Suprapubic skin (tissue), 4 donors: ENCODE results near the gene CFAP97D2. TPM values are rescaled to one million over a fixed set of nuclear protein-coding genes. Genes with fewer than 3 reads are reported as not detected.
A peak's percentile ranks its signal among the peaks of the same experiment; 100 is the strongest.

Source experiments
- DNase-seq, 2 donors: peaks; one replicate each; pipeline ENCODE4 v3.0.0-alpha.2; 2019; ENCODE audit warnings: low spot score in 2 of 2
- H3K27ac ChIP-seq: fragments of 200-600 bp; sonication (generic); one replicate; pipeline ENCODE4 v1.5.1; 2019
- H3K27me3 ChIP-seq: fragments of 200-600 bp; sonication (generic); one replicate; pipeline ENCODE4 v1.5.1; 2019
- H3K36me3 ChIP-seq: fragments of 200-600 bp; sonication (generic); one replicate; pipeline ENCODE4 v1.5.1; 2019
- H3K4me1 ChIP-seq: fragments of 200-600 bp; sonication (generic); one replicate; pipeline ENCODE4 v1.5.1; 2019
- H3K4me3 ChIP-seq: fragments of 200-600 bp; sonication (generic); one replicate; pipeline ENCODE4 v1.5.1; 2019; ENCODE audit warnings: mild to moderate bottlenecking
- H3K9me3 ChIP-seq: fragments of 200-600 bp; sonication (generic); one replicate; pipeline ENCODE4 v1.5.1; 2019
- CTCF ChIP-seq, 2 donors: fragments of 200-600 bp in 1 of 2; fragments of 450-650 bp in 1 of 2; sonication (generic) in 1 of 2; IDR thresholded peaks; one replicate each; pipeline ENCODE4 v1.5.1; 2016 to 2019; ENCODE audit warnings: antibody characterized with exemption in 2 of 2, mild to moderate bottlenecking in 1 of 2, moderate library complexity in 1 of 2
- EP300 ChIP-seq: sonication (generic); formaldehyde crosslinking; IDR thresholded peaks from one replicate; pipeline ENCODE4 v1.6.1; 2017; ENCODE audit warnings: antibody characterized with exemption
- POLR2A ChIP-seq, 2 donors: fragments of 450-650 bp; IDR thresholded peaks; one replicate each; pipeline ENCODE4 v1.6.1; 2017; ENCODE audit warnings: antibody characterized with exemption in 2 of 2, mild to moderate bottlenecking in 2 of 2, moderate library complexity in 2 of 2
- POLR2AphosphoS5 ChIP-seq, 3 donors: sonication (generic); formaldehyde crosslinking; IDR thresholded peaks; one replicate each; pipeline ENCODE4 v1.6.1; 2017; ENCODE audit warnings: antibody characterized with exemption in 3 of 3
- WGBS: methylation state at CpG from one replicate; pipeline ENCODE4 v1.1.5; 2018; 5-methylcytosine and 5-hydroxymethylcytosine counted together
- total RNA-seq, 4 donors: library from RNA; depleted of rRNA; stranded (reverse); fragments of >200 nt; gene quantifications; one replicate each; pipeline ENCODE4 v1.1.0, GENCODE V29; 2016

The CFAP97D2 gene
- total RNA-seq, 4 donors from 2014 or later: not detected

- TF ChIP-seq POLR2A (IDR thresholded peaks at IDR 0.05) (no peak), EP300 (no peak), CTCF (IDR thresholded peaks at IDR 0.05) (no peak), POLR2AphosphoS5 (IDR thresholded peaks at IDR 0.05) (no peak)
- H3K27me3 ChIP-seq: peaks cover 26% of the 10 kb centered on the region
- WGBS: 60% methylated on average over 7 of the region's 7 CpGs
- no peaks in the 10 kb centered on the region for H3K36me3 ChIP-seq
- no peak overlapping the region for H3K27ac ChIP-seq
- no peak overlapping the region for H3K4me3 ChIP-seq
- no peak for DNase-seq
- H3K9me3 ChIP-seq: no peaks in the 10 kb centered on the region
- peaks cover 10% of the 10 kb centered on the region for H3K4me1 ChIP-seq
Measured at GRCh38 chr13:114230117-114230516, 51.1 kb downstream of the CFAP97D2 start.

DNA sequence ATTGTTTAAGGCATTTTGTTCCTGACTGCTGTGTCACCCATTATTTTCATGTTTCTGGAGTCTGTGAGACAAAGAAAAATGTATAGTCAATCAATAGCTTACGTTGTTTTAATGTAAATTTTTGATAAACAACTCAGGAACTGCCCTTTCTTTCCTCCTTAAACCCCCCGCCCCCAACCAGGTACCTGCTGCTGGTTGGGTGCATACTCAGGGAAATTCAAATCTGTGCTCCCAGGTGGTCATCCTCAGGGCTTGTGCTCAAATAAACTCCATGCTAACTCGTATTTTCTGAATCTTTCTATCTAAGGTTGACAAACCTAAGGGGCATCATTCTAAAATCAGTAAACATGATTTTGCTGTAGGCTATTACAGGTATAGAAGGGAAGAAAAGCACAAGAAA lies 51.5 kb downstream of the CFAP97D2 start:
- Histone ChIP-seq H3K27me3 (peaks cover 26% of the 10 kb centered on the region), H3K9me3 (no peaks in the 10 kb centered on the region), H3K4me1 (peaks cover 12% of the 10 kb centered on the region), H3K27ac (no peak overlapping the region), H3K4me3 (no peak overlapping the region), H3K36me3 (no peaks in the 10 kb centered on the region)
- WGBS: 44% methylated on average over 3 of the region's 3 CpGs
- TF ChIP-seq POLR2A (IDR thresholded peaks at IDR 0.05): no peak
- no peak for TF ChIP-seq CTCF (IDR thresholded peaks at IDR 0.05)
- no peak for TF ChIP-seq POLR2AphosphoS5 (IDR thresholded peaks at IDR 0.05)
- no peak for TF ChIP-seq EP300
- no peak for DNase-seq

DNA sequence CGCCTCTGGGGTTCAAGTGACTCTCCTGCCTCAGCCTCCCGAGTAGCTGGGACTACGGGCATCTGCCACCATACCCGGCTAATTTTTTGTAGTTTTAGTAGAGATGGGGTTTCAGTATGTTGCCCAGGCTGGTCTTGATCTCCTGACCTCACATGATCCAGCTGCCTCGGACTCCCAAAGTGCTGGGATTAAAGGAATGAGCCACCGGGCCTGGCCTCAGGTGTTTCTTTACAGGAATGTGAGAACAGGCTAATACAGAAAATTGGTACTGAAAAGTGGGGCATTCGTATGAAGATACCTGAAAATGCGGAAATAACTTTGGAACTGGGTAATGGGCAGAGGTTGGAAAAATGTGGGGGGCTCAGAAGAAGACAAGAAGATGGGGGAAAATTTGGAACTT lies 52.8 kb downstream of the CFAP97D2 start:
- Histone ChIP-seq H3K4me3 (no peak overlapping the region), H3K27me3 (peaks cover 26% of the 10 kb centered on the region), H3K27ac (no peak overlapping the region), H3K9me3 (no peaks in the 10 kb centered on the region), H3K4me1 (peaks cover 16% of the 10 kb centered on the region), H3K36me3 (peaks cover 2% of the 10 kb centered on the region)
- WGBS: 80% methylated on average over 8 of the region's 8 CpGs
- TF ChIP-seq POLR2AphosphoS5 (IDR thresholded peaks at IDR 0.05) (no peak), EP300 (no peak), POLR2A (IDR thresholded peaks at IDR 0.05) (no peak), CTCF (IDR thresholded peaks at IDR 0.05) (no peak)
- no peak for DNase-seq

DNA sequence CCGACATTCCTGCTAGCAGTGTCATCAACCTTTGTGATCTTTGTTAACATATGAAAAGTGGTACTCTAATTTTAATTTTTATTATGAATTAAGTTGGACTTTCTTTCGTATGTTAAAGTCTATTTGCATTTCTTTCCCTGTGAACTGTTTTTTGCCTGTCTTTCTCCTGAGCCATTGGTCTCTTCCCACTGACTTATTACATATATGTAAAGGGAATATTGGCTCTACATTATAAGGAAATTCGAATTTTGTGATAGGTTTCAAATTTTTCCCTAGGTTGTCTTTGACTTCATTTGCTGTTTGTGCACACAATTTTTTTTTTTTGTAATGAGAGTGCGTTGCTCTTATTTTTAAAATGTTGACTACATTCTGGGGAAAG lies 55.2 kb downstream of the CFAP97D2 start:
- H3K9me3 ChIP-seq: no peaks in the 10 kb centered on the region
- 65% methylated on average over 4 of the region's 4 CpGs for WGBS
- H3K27ac ChIP-seq: peak overlapping the region; percentile 90
- peaks cover 17% of the 10 kb centered on the region for H3K4me1 ChIP-seq
- peaks cover 26% of the 10 kb centered on the region for H3K36me3 ChIP-seq
- DNase-seq: no peak
- peak overlapping the region; percentile 92 for H3K4me3 ChIP-seq
- no peak for TF ChIP-seq CTCF (IDR thresholded peaks at IDR 0.05)
- TF ChIP-seq POLR2A (IDR thresholded peaks at IDR 0.05): no peak
- TF ChIP-seq EP300: no peak
- TF ChIP-seq POLR2AphosphoS5 (IDR thresholded peaks at IDR 0.05): no peak
- peaks cover 17% of the 10 kb centered on the region for H3K27me3 ChIP-seq

GRCh38 chr13:114234645-114235421 lies 55.8 kb downstream of the CFAP97D2 start, which contains the start of gene CDC16:
Gene CDC16, plus strand, starts transcription at chr13:114234897. Its CDS starts 188 bp downstream, at chr13:114235085.
- Histone ChIP-seq H3K27me3 (peaks cover 11% of the 10 kb centered on the region), H3K9me3 (no peaks in the 10 kb centered on the region), H3K36me3 (peaks cover 31% of the 10 kb centered on the region), H3K4me1 (peaks cover 17% of the 10 kb centered on the region), H3K27ac (peak within 1 kb of the TSS; percentile 90), H3K4me3 (peak within 1 kb of the TSS; percentile 92)
- peak; percentile 96 to 97 for DNase-seq
- TF ChIP-seq EP300 (no peak), CTCF (IDR thresholded peaks at IDR 0.05) (peak in 1 of 2 donors; percentile 34)
- WGBS: 4% methylated on average over 19 of the region's 76 CpGs
